Parathyroid adenoma (tissue), 2 donors: ENCODE measurements around the gene CYP27A1.
"Not testable (repeated sequence)": the region's sequence is repeated elsewhere in the genome, so short reads cannot be mapped to it uniquely, and the experiment has no call there.

Experiments used
- H2AFZ ChIP-seq: fragments of 300-600 bp; sonication (generic); one replicate; pipeline ENCODE4 v1.7.0; 2017; ENCODE audit warnings: antibody characterized with exemption, mild to moderate bottlenecking
- H3K27ac ChIP-seq: fragments of 300-600 bp; sonication (generic); one replicate; pipeline ENCODE4 v1.7.0; 2017
- H3K27me3 ChIP-seq: fragments of 300-600 bp; sonication (generic); one replicate; pipeline ENCODE4 v1.7.0; 2017; ENCODE audit warnings: low read length; ENCODE audit not compliant: control insufficient read depth, insufficient read depth
- H3K36me3 ChIP-seq: fragments of 300-600 bp; sonication (generic); one replicate; pipeline ENCODE4 v1.7.0; 2017; ENCODE audit warnings: low read length; ENCODE audit not compliant: control insufficient read depth, insufficient read depth
- H3K4me1 ChIP-seq: fragments of 300-600 bp; sonication (generic); one replicate; pipeline ENCODE4 v1.7.0; 2017; ENCODE audit warnings: control low read depth
- H3K4me2 ChIP-seq: fragments of 300-600 bp; sonication (generic); one replicate; pipeline ENCODE4 v1.7.0; 2017; ENCODE audit warnings: low read length
- H3K4me3 ChIP-seq: fragments of 300-600 bp; sonication (generic); one replicate; pipeline ENCODE4 v1.7.0; 2017; ENCODE audit warnings: low read depth, low read length
- H3K79me2 ChIP-seq: fragments of 300-600 bp; sonication (generic); one replicate; pipeline ENCODE4 v1.7.0; 2017; ENCODE audit warnings: control low read depth
- H3K9ac ChIP-seq: fragments of 300-600 bp; sonication (generic); one replicate; pipeline ENCODE4 v1.7.0; 2017; ENCODE audit warnings: mild to moderate bottlenecking
- H3K9me3 ChIP-seq: fragments of 300-600 bp; sonication (generic); one replicate; pipeline ENCODE4 v1.7.0; 2017; ENCODE audit warnings: low read length; ENCODE audit not compliant: control insufficient read depth
- CTCF ChIP-seq: fragments of 300-600 bp; sonication (generic); IDR thresholded peaks from one replicate; pipeline ENCODE4 v1.7.0; 2017; ENCODE audit warnings: antibody characterized with exemption, mild to moderate bottlenecking
- donor health status: primary hyperparathyroidism.

Gene CYP27A1

GRCh38 chr2:218839888-218840287 lies 57.9 kb downstream of the CYP27A1 start:
- H3K27me3 ChIP-seq, result no peaks in the 10 kb centered on the region
- no peaks in the 10 kb centered on the region for H3K9me3 ChIP-seq
- H3K36me3 ChIP-seq, result no peaks in the 10 kb centered on the region
- H3K4me3 ChIP-seq, result no peak overlapping the region
- no peak overlapping the region for H2AFZ ChIP-seq
- no peaks in the 10 kb centered on the region for H3K4me1 ChIP-seq
- no peak for TF ChIP-seq CTCF
- no peak overlapping the region for H3K27ac ChIP-seq
- no peak overlapping the region for H3K9ac ChIP-seq
- H3K79me2 ChIP-seq, result no peaks in the 10 kb centered on the region
- no peak overlapping the region for H3K4me2 ChIP-seq

- not testable (repeated sequence) for H3K27me3 ChIP-seq, H3K4me2 ChIP-seq, H3K4me3 ChIP-seq, H3K36me3 ChIP-seq, H2AFZ ChIP-seq, H3K9me3 ChIP-seq, H3K9ac ChIP-seq, H3K27ac ChIP-seq, H3K79me2 ChIP-seq, H3K4me1 ChIP-seq
Measured at GRCh38 chr2:218844334-218844733, 62.4 kb downstream of the CYP27A1 start.

- H3K9ac ChIP-seq, result not testable (repeated sequence)
Measured at GRCh38 chr2:218846963-218847362, 65.0 kb downstream of the CYP27A1 start.

GRCh38 chr2:218849721-218850120 lies 67.8 kb downstream of the CYP27A1 start:
- Histone ChIP-seq H3K27me3 (no peaks in the 10 kb centered on the region), H3K9me3 (no peaks in the 10 kb centered on the region), H3K9ac (no peak overlapping the region), H3K4me2 (no peak overlapping the region), H3K79me2 (no peaks in the 10 kb centered on the region), H3K27ac (no peak overlapping the region), H3K4me1 (no peaks in the 10 kb centered on the region), H3K36me3 (no peaks in the 10 kb centered on the region), H3K4me3 (no peak overlapping the region), H2AFZ (no peak overlapping the region)
- no peak for TF ChIP-seq CTCF

More at GRCh38 chr2:218846963-218847362, 65.0 kb downstream of the CYP27A1 start:
- not testable (repeated sequence) for H3K27me3 ChIP-seq, H2AFZ ChIP-seq, H3K79me2 ChIP-seq, H3K4me2 ChIP-seq, H3K36me3 ChIP-seq, H3K27ac ChIP-seq, H3K4me3 ChIP-seq, H3K4me1 ChIP-seq, H3K9me3 ChIP-seq

GRCh38 chr2:218850796-218851195 lies 68.8 kb downstream of the CYP27A1 start:
- no peak overlapping the region for H3K27ac ChIP-seq
- no peaks in the 10 kb centered on the region for H3K79me2 ChIP-seq
- H3K9ac ChIP-seq, result no peak overlapping the region
- H3K9me3 ChIP-seq, result no peaks in the 10 kb centered on the region
- H3K4me1 ChIP-seq, result no peaks in the 10 kb centered on the region
- TF ChIP-seq CTCF, result no peak
- no peak overlapping the region for H3K4me2 ChIP-seq
- H3K36me3 ChIP-seq, result no peaks in the 10 kb centered on the region
- H3K27me3 ChIP-seq, result no peaks in the 10 kb centered on the region
- H3K4me3 ChIP-seq, result no peak overlapping the region
- no peak overlapping the region for H2AFZ ChIP-seq

- H3K4me3 ChIP-seq, result no peak overlapping the region
- TF ChIP-seq CTCF, result no peak
- H3K4me2 ChIP-seq, result no peak overlapping the region
- no peaks in the 10 kb centered on the region for H3K4me1 ChIP-seq
- H3K9ac ChIP-seq, result no peak overlapping the region
- H3K27me3 ChIP-seq, result no peaks in the 10 kb centered on the region
- no peak overlapping the region for H2AFZ ChIP-seq
- no peak overlapping the region for H3K27ac ChIP-seq
- no peaks in the 10 kb centered on the region for H3K79me2 ChIP-seq
- no peaks in the 10 kb centered on the region for H3K9me3 ChIP-seq
- no peaks in the 10 kb centered on the region for H3K36me3 ChIP-seq
Measured at GRCh38 chr2:218851286-218851685, 69.3 kb downstream of the CYP27A1 start.
